ENCODE results near the gene KIAA1549.
A peak's percentile ranks its signal among the peaks of the same experiment; 100 is the strongest.
"Not testable (repeated sequence)": the region's sequence is repeated elsewhere in the genome, so short reads cannot be mapped to it uniquely, and the experiment has no call there.

The KIAA1549 gene

DNA sequence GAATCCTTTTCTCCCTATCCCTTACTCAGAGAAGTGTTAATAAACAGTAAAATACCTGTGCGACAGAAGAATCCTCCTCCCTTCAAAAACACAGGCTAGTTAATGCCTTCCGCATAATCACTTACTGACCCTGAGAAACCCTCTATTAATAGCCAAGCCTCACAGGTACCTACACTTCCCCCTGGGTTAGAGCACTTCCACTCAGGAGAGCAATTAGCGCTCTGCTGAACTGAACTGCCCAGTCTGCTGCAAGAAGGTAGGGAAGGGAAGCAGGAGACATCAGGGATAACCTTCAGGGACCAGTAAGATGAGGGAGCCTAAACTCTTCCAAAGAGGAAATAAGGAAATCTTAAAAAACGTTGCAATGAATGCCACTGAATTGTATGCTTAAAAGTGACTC, 39.6 kb downstream of the KIAA1549 start:
- no peak for DNase-seq

DNA sequence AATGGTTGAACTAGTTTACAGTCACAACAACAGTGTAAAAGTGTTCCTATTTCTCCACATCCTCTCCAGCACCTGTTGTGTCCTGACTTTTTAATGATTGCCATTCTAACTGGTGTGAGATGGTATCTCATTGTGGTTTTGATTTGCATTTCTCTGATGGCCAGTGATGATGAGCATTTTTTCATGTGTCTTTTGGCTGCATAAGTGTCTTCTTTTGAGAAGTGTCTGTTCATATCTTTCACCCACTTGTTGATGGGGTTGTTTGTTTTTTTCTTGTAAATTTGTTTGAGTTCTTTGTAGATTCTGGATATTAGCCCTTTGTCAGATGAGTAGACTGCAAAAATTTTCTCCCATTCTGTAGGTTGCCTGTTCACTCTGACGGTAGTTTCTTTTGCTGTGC, 40.6 kb downstream of the KIAA1549 start:
- DNase-seq, result not testable (repeated sequence)

DNA sequence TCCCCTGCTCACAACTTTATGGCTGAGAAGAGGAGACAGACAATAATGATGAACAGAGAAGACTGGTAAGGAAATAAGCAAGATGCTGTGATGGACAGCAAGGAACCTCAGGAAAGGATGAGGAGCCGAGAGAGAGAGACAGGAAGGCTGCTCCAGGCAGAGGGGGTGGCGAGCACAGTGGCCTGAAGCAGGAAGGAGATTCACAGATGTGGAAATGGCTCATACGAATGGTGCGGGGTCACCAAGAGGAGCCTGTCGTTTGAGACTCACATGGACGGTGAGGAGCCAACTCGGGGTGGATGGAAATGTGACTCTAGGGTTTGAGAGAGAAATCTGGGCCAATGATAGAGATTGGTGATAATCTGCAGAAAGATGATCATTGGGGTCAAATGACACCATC, 43.7 kb downstream of the KIAA1549 start:
- DNase-seq, result no peak

DNA sequence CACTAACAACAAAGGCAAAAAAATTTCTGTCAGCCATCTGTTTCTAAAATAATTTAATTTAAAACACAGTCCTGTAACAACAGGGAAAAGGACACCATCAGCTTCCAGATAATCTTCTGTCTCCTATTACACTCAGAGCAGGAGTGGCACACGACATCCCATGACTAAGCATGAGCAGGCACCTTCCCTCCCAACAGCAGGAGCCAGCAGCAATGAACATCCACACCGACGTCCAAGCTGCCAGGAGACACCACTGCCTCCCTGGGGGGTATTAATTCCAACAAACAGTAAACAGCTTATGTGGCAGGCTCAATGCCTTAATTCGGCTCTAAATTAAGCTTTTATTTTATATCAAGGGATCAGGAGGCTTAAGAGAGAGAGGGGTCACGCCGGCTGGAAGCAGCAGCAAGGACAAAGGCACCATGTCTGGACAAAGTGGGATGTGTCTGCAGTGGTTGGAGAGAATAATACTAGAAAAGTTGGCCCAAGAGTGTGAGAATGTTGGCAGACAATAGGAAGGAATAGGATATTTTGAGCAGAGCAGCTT, 45.7 kb downstream of the KIAA1549 start:
- peak in 1 of 2 experiments; percentile 39 for DNase-seq

DNA sequence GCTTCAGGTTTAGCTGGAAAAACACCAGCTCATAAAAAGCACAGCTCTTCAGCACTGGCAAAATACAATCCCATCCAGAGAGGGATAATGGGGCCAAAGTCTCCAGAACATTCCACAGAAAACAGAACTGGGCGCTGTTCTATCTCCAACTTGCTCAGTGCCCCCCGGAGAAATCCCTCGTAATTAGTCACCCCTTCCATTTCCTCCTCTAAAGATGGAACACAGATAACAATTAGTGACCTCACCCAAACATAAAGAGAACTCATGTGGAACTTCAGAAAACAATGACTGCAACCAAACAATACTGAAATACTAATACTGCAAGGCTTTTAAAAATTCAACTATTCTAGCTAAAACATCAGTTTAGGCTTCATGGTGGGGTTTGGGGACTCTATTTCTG, 46.3 kb downstream of the KIAA1549 start:
- no peak for DNase-seq

DNA sequence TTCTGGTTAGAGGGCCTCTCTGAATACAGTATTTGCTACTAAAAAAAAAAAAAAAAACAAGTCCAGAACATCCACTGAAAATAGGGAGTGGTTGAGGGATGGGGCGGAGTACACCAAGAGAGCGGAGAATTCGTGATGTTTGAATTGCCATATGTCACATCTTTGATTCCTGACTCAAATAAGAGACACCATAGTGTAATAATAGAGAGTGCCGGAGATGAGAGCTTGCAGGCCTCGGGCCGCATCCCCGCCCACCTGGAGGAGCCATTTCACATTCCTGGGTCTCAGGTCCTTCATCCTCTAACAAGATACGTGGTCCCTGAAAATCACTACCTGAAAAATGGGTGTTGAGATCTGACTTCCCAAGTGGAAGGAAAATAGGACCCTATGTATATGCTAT, 46.8 kb downstream of the KIAA1549 start:
- no peak for DNase-seq

DNA sequence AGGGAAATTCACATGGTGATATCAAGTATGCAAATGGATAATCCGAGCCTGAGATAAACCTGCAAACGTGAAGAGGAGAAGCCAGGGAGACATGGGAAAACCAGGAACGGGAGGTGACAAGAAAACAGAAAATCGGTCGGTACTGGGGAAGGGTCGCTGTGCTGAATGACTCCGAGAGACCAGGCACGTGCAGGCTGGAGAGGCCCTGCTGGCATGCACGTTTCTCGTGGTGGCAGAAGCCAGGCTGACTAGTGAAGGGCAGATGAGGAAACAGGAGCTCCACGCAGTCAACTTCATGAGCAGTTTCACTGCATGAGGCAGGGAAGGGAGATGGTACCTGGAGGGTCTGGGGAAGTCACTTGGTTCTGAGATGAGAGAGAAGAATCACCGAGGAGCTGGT, 48.3 kb downstream of the KIAA1549 start:
- no peak for DNase-seq

DNA sequence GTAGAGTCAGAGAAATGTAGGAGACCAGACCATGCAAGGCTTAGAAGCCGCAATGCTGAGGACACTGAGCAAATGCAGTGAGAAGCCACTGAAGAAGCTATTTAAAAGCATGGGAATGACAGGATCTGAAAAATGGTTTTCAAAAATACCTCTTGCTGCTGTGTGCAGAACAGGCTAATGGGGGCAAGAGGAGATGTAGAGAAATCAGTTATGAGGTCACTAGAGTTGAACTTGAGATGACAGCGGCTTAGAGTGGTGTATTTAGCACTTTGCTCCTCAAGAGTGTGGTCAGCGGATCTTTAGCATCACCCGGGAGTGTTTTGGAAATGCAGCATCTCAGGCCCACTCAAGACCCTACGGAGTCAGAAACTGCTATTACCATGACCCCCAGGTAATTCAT, 48.8 kb downstream of the KIAA1549 start:
- DNase-seq, result no peak

DNA sequence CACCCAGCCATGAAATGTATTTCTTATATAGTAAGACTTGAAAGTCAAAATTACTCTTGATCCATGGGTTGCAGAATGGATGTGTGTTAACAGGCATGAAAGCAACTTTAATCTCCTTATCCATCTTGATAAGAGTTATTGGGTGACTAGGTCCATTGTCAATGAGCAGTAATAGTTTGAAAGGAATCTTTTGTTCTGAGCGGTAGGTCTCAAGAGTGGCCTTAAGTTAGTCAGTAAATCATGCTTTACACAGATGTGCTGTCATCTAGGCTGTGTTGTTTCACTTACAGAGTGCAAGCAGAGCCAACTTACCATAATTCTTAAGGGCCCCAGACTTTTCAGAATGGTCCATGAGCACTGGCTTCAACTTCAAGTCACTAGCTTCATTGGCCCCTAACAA, 51.2 kb downstream of the KIAA1549 start:
- DNase-seq, result no peak

DNA sequence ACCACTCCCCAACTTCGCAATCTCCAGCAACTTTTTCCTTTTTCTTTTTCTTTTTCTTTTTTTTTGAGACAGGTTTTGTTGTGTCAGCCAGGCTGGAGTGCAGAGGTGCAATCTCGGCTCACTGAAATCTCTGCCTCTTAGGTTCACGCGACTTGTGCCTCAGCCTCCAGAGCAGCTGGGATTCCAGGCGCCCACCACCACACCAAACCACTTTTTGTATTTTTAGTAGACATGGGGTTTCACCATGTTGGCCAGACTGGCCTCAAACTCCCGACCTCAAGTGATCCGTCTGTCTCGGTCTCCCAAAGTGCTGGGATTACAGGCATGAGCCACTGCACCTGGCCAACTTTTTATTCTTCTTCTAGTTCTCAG, 55.0 kb downstream of the KIAA1549 start:
- no peak for DNase-seq

DNA sequence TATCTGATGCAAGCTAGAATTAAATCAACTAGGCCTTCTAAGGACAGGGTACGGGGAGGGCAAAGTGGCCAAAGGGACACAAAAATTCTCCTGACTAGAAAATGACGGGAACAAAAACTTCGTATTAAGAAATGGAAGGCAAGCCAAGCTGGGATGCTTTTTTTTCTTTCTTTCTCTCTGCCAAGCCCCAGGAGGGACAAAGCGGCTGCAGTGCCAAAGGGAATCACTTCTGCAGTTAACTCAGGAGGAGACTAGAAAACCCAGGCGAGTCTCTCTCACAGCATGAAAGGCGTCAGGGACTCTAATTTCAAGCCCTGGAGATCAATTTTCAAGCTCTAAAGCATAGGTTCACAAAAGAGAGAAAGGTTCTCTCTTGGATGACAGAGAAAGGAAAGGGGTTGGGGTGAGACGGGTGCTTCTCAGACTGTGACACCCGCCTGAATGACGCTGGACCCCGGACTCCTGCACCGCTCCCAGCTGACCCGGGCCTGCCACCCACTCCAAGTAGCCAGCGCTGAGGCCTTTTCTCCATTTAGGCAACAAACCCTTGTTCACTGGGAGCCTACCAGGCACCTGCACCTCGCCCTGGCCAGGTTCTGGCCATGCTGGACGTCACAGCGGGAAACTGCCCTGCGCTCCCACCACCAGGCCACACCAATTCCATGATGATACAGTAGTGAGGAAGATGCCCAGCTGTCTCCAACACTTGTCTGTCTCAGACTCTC, 56.5 kb downstream of the KIAA1549 start:
- peak in 1 of 2 experiments; percentile 58 for DNase-seq

DNA sequence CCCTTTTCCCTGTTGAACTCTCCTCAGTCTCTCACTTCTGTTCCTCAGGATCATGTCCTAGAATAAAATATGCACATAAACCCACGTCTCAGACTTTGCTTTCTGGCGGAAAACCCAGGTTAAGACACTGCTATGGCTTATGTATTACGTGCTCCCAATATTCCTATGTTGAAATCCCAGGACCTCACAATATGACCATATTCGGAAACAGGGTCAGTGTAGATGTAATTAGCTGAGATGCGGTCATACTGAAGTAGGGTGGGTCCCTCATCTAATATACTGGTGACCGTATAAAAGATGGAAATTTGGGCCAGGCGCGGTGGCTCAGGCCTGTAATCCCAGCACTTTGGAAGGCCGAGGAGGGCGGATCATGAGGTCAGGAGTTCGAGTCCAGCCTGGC, 59.9 kb downstream of the KIAA1549 start:
- no peak for DNase-seq

DNA sequence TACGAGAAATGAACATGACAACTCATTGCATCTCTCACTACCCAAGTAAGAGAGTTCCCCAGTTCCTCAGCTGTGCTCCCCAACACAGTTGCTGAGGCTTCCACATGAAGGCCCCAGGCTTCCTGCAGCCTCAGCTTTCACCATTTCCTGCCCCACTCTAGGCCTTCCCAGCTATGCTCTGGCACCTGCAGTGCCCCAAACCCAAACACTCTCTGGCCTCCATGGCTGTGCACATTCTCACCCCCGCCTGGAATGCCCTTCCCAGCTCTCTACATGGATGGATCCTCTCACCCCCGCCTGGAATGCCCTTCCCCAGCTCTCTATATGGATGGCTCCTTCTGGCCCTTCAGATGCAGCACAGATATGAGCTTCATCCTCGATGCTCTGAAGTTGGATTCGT, 61.3 kb downstream of the KIAA1549 start:
- no peak for DNase-seq

DNA sequence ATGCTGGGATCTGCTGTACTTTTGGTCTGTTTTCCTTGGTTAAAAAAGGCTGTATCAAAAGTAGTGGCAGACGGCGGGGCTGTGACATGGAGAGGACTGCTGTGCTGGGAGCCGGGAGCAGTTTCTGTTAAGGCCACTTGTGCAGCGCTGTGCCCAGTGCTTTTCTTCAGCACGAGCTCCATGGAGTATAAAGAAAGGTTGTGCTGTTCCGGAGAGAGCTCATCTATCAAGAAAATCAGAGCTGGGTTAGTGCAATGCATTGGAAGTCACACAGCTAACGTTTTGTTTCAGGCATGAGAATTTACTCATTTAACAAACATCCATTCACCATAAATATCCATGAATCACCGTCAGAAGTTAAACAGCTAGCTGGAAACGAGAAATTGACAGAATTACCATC, 62.0 kb downstream of the KIAA1549 start:
- no peak for DNase-seq

DNA sequence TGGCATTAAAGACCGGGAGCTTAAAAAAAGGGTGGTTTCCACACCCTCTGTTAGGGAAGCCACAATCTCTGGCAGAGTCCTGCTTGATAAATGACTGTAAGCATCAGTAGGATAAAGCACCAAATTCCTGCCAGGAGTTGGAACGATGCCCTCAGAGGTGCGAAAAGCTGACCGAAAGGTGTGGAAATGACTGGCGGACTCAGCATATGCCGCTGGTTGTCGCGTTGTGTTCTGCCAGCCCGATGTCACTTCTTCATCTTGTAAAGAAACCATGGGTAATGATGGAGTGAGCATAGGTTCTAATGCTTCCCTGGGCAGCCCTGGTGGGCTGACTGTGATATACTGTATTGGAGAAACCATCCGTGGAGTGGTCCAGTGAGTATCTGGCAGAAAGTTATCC, 62.4 kb downstream of the KIAA1549 start:
- no peak for DNase-seq

DNA sequence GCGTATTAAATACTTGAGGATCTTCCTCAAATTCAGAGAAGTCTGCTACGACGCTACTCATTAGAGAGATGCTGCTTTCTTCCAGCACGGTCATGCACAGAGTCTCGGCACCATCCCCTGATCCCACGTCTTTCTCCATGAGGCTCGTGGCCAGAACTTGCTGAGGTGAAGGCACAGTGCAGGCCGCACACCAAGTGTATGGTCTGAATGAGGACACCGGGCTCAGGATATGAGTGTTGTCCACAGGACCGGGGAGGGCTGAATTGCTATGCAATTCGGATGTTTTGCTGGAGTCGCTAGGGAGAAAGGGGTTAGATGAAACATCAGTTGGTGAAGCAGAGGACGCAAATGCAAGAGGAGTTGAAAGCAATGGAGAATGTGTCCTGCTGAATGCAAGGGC, 63.0 kb downstream of the KIAA1549 start:
- no peak for DNase-seq

DNA sequence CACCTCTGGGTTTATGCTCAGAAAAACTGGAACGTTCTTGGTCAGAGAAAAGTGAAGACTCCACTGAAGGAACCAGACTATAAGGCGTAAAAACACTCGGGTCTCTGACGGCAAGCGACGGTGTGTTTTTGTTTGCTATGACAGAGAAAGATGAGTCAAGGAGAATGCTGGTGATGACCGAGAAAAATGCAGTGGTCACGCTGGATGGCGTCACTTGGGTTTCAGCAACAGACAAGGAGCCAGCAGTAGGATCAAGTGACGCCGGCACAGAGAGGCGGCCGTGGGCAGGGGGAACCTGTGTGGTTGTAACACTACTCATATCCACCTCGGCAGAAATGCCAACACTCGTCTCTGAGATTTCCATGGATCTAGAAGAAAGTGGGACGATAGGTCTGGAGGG, 63.4 kb downstream of the KIAA1549 start:
- DNase-seq, result no peak

DNA sequence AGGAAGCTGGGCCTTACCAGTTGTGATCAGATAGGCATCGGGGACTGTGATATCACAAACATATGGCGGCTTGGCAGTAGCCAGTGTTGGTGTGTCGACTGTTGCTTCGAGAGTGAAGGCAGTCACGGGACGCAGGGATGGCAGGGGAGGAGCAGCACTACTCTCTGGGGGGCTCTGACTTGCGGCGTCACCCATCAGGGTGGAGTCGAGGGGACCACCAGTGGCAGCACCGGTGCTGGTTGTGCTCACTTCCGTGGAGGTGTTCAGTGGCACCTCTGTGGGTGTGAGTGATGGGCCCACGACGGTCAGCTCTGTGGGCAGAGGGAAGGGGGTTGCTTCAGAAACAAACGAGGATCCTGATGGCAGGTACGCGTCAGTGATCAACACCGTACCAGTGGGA, 64.5 kb downstream of the KIAA1549 start:
- DNase-seq, result no peak

DNA sequence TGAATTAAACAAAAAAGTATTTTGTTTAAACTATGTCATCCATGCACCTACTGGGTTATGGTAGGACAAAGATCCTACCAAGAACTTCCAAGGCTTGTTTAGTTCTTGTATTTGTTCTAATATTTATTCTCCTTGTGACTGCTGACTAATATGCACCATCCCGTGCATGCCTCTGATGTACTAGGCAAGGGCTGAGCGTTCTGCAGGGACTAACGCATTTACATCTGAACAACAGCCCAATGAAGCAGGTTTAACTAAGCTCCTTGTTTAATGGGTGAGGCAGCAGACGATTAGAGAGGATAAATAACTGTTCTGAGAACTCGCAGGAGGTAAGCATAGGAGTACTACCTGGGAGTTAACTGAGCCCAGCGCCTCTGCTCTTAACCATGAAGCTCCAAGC, 64.9 kb downstream of the KIAA1549 start:
- DNase-seq, result no peak

DNA sequence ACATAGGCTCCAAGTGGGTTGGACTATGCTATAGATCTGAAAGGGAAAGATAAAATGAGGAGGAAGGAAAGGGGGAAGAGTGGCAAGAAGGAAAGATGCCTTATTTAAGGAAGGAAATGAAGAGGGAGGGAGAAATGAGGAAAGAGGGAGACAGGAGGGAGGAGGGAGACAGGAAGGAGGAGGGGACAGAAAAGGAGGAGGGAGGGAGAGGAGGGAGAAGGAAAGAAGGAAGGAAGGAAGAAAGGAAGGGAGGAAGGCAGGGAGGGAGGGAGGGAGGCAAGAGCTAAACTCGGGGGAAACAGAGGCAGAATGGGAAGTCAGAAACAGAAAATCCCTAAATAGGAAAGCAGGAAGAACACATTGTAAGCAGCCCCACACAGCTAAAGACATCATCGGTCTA, 67.4 kb downstream of the KIAA1549 start:
- no peak for DNase-seq

DNA sequence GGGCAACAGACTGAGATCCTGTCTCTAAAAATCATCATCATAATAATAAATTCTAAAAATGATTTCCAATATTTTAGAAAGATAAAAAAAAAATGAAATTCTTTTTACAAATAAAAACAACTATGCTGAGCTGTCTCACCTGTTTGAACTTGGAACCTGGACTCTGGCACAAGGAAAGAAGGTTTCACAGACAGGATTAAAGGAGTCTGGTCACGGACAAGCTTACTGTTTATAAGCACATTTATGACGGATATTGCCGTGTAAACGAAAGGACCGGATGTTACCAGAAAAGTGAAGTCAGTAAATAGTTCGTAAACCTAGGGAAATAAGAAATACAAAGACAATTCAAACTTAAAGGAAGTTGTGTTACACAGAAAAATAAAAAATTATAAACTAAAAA, 70.2 kb downstream of the KIAA1549 start:
- no peak for DNase-seq

DNA sequence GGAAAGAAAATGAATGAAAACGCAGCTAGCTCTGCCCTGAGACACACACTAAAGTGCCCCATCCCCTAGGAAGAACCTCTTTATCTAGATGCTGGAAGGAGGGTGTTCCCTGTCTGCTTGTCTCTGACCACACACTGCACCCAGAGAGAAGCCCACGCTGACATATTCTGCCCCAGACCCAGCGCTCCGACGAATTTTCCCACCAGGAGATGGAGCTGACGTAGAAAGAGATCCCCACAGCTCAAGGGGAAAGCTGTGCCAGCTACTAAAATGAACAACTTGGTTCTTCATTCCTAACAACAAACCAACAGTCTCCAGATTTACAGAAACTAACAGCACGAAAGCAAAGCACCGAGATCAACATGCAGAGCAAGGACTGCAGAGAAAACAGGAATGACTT, 73.3 kb downstream of the KIAA1549 start:
- DNase-seq, result no peak

DNA sequence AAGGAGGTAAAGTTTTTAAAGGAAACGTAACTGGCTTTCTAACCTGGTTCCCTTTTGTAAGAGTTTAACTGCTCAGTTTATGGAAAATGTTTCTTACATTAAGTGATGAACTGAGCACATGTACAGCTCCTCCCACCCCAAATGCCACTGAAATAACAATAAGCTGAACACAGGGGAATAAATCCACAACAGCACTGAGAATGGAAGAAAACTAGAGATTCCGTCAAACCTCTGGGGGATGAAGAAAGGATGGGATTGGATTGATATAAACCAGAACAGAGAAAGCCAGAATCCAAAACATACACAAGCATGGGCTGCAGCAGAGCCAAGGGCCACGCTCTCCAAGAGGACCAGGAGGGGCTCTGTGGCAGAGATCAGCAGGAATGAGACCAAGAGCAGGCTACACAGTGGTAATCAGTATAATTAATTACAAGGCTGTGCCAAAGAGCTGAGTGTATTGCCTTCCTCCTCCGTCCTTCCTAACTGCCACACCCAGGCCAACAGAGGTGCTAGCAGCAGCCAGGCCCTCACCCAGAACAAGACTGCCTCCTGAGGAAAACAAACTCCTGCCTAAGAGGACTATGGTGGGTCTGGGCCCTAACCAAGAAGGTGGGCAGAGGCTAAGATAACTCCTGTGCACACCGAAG, 73.9 kb downstream of the KIAA1549 start:
- DNase-seq, result no peak

DNA sequence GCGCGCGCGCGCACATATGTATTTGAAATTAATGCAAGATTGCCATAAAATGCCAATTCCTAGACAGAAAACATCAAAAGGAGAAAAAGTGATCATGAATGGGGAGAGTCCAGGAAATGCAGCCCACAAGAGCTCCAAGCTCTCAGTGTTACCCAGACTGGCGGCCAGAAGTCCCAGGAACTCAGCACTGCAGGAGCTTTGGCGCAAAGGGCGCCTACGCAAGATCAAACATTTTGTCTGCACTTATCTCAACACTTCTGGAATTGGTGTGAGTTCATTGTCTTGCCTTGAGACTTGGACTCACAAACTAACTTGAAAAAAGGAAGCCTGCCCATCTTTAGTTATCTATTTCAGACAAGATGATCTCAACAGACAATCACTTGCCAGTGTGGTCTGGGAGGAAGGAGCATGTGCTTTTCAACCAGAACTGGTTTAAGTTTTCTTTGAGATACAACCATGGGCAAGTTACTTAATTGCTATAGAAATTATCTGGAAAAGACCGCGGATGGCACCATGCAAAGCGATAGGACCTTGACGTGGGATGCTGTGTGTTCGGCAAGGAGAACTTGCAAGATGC, 77.2 kb downstream of the KIAA1549 start:
- no peak for DNase-seq
